Heart left ventricle (tissue), 13 donors: ENCODE measurements around the gene SLC7A7.

Source experiments
- POLR2A ChIP-seq, 2 donors: fragments of 450-650 bp; IDR thresholded peaks; one replicate each; pipeline ENCODE4 v1.6.1; 2017; ENCODE audit warnings: antibody characterized with exemption in 2 of 2, mild to moderate bottlenecking in 2 of 2, moderate library complexity in 2 of 2
- TF ChIP-seq, protein P1 (sequence below), 12 donors: fragments of 200-600 bp; sonication (generic) in 4 of 12; IDR thresholded peaks; one replicate each; pipeline versions ENCODE4 v1.5.0 to v1.8.0; 2018 to 2022; ENCODE audit warnings: antibody characterized with exemption in 12 of 12, mild to moderate bottlenecking in 5 of 12
- donor health status: ischemic (EF 13 %, LVEDD 7.1; RV severe dilation, severe dysfunction).
- donor health status: DM: no; HTN: yes; CAD: no.
- donor health status: DM: no; HTN: no; CAD: no.
- donor health status: ischemic (EF 25% LVEDD 6.9; RV normal size, moderate dysfunction).
- donor health status: ischemic (EF 25% LVEDD 5.7; RV mildly dilated, moderate dysfunction).
- donor health status: ischemic (EF 35%, LVEDD 5.7; RV mildly dilated, moderate dysfunction).
- donor health status: nonischemic (EF 11% LVEDD 7.7; RV severe dilation, severe dysfunction).
- donor health status: DM: yes; HTN: yes; CAD: no.
- donor health status: PGD.
- donor health status: ischemic (EF 29% LVEDD 5.4; RV normal size, mild dysfunction).
- donor health status: nonischemic (EF 23%, LVEDD 6.1; RV moderate dilation, normal function).

DNA sequence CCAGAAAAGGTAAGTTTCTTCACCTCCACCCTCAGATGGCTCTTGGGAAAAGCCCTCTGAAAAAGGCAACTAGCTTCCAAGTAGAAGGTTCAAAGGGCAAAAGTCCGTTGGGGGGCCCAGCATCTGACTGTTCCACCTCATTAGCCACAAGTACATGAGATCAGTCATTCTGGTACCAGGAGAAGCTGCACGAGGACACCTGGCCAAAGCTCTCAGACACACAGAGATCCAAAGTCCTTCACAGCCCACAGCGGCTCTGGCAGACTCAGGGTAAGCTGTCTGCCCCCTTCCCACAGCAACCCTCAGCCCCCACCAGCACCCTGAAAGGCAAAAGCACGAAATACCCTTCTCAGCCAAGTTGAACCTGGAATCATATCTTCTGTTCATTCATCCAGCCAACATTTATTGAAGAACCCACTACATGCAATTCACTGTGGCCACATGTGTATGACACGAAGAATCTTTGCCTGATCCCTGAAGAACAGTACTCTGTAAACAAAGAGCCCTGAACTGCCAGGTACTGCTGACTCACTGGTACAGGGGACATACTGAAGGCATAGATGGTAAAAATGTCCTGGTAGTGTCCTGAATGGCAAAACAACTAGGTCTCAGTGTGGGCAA lies 19.0 kb downstream of the SLC7A7 start:
- TF ChIP-seq, protein P1, sequence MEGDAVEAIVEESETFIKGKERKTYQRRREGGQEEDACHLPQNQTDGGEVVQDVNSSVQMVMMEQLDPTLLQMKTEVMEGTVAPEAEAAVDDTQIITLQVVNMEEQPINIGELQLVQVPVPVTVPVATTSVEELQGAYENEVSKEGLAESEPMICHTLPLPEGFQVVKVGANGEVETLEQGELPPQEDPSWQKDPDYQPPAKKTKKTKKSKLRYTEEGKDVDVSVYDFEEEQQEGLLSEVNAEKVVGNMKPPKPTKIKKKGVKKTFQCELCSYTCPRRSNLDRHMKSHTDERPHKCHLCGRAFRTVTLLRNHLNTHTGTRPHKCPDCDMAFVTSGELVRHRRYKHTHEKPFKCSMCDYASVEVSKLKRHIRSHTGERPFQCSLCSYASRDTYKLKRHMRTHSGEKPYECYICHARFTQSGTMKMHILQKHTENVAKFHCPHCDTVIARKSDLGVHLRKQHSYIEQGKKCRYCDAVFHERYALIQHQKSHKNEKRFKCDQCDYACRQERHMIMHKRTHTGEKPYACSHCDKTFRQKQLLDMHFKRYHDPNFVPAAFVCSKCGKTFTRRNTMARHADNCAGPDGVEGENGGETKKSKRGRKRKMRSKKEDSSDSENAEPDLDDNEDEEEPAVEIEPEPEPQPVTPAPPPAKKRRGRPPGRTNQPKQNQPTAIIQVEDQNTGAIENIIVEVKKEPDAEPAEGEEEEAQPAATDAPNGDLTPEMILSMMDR (IDR thresholded peaks at IDR 0.05): no peak
- TF ChIP-seq POLR2A (IDR thresholded peaks at IDR 0.05): no peak
